Right atrium auricular region (tissue), 2 donors: ENCODE results near the gene PC. TPM values are rescaled to one million over a fixed set of nuclear protein-coding genes. Genes with fewer than 3 reads are reported as not detected.
A peak's percentile ranks its signal among the peaks of the same experiment; 100 is the strongest.

Source experiments
- DNase-seq: peaks from one replicate; pipeline ENCODE4 v3.0.0-alpha.2; 2019; ENCODE audit warnings: low spot score
- H3K27ac ChIP-seq, 2 donors: fragments of 200-600 bp; sonication (generic); 1 replicate in 1 of 2; 2 replicates in 1 of 2; pipeline ENCODE4 v1.5.1; 2016 to 2019
- H3K27me3 ChIP-seq, 2 donors: fragments of 200-600 bp; sonication (generic); one replicate each; pipeline versions ENCODE4 v1.5.1 to v1.6.0; 2017 to 2019
- H3K36me3 ChIP-seq: fragments of 200-600 bp; sonication (generic); one replicate; pipeline ENCODE4 v1.5.1; 2016
- H3K4me1 ChIP-seq, 2 donors: fragments of 200-600 bp; sonication (generic); one replicate each; pipeline versions ENCODE4 v1.5.1 to v1.6.0; 2017 to 2019
- H3K4me3 ChIP-seq, 2 donors: fragments of 200-600 bp; sonication (generic); 1 replicate in 1 of 2; 2 replicates in 1 of 2; pipeline ENCODE4 v1.5.1; 2017 to 2019; ENCODE audit warnings: mild to moderate bottlenecking in 1 of 2, moderate library complexity in 1 of 2
- H3K9me3 ChIP-seq, 2 donors: fragments of 200-600 bp; sonication (generic); one replicate each; pipeline ENCODE4 v1.5.1; 2019
- total RNA-seq, 2 donors: library from RNA; depleted of rRNA; stranded (reverse); fragments of >200 nt; gene quantifications; one replicate each; pipeline ENCODE4 v1.1.0, GENCODE V29; 2016
- TF ChIP-seq, protein P1 (sequence below), 2 donors: fragments of 200-600 bp; sonication (generic); IDR thresholded peaks; one replicate each; pipeline ENCODE4 v1.5.1; 2019; ENCODE audit warnings: antibody characterized with exemption in 2 of 2

The PC gene
- total RNA-seq, 2 donors from 2014 or later = 8.6 to 9.3 TPM

DNA sequence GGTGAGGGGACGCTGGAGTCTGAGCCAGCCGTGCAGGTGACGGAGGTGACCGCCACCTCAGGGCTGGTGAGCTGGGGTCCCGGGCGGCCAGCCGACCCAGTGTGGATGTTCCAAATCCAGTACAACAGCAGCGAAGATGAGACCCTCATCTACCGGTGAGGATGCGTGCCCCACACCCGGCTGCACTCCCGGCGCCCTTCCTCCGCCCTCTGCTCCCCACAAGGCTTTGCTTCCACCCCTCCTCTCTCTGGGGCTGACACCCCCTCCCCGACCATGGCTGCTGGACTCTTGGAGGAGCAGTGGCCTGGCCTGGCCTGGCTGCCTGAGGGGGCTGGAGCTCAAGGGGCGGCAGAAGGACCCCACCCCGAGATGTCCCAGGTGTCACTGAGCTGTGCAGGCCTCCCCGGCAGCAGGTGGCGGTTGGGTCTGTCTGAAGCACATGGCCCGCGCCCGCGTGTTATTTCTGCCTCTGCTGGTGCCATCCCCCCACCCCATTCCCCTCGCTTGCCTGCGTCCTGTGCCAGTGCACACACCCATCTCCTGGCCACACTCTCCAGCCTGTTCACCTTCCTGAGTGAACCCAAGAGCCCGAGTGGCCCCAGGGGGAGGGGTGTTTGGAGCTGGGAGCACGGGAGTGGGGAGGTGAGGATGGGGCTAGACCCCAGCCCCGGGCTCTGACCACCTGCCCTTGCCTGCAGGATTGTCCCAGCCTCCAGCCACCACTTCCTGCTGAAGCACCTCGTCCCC, 99.1 kb downstream of the PC start:
- no peak overlapping the region for H3K4me3 ChIP-seq
- H3K36me3 ChIP-seq = no peaks in the 10 kb centered on the region
- DNase-seq = no peak
- H3K27ac ChIP-seq = no peak overlapping the region
- H3K27me3 ChIP-seq = no peaks in the 10 kb centered on the region
- TF ChIP-seq, protein P1, sequence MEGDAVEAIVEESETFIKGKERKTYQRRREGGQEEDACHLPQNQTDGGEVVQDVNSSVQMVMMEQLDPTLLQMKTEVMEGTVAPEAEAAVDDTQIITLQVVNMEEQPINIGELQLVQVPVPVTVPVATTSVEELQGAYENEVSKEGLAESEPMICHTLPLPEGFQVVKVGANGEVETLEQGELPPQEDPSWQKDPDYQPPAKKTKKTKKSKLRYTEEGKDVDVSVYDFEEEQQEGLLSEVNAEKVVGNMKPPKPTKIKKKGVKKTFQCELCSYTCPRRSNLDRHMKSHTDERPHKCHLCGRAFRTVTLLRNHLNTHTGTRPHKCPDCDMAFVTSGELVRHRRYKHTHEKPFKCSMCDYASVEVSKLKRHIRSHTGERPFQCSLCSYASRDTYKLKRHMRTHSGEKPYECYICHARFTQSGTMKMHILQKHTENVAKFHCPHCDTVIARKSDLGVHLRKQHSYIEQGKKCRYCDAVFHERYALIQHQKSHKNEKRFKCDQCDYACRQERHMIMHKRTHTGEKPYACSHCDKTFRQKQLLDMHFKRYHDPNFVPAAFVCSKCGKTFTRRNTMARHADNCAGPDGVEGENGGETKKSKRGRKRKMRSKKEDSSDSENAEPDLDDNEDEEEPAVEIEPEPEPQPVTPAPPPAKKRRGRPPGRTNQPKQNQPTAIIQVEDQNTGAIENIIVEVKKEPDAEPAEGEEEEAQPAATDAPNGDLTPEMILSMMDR (IDR thresholded peaks at IDR 0.05) = no peak
- peaks cover 0 to 8% of the 10 kb centered on the region in 2 donors for H3K4me1 ChIP-seq
- H3K9me3 ChIP-seq = no peaks in the 10 kb centered on the region

DNA sequence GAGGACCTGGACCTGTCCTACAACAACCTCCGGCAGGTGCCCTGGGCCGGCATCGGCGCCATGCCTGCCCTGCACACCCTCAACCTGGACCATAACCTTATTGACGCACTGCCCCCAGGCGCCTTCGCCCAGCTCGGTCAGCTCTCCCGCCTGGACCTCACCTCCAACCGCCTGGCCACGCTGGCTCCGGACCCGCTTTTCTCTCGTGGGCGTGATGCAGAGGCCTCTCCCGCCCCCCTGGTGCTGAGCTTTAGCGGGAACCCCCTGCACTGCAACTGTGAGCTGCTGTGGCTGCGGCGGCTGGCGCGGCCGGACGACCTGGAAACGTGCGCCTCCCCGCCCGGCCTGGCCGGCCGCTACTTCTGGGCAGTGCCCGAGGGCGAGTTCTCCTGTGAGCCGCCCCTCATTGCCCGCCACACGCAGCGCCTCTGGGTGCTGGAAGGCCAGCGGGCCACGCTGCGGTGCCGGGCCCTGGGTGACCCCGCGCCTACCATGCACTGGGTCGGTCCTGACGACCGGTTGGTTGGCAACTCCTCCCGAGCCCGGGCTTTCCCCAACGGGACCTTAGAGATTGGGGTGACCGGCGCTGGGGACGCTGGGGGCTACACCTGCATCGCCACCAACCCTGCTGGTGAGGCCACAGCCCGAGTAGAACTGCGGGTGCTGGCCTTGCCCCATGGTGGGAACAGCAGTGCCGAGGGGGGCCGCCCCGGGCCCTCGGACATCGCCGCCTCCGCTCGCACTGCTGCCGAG, 99.8 kb downstream of the PC start:
- no peak for DNase-seq
- H3K4me3 ChIP-seq = no peak overlapping the region
- no peaks in the 10 kb centered on the region for H3K27me3 ChIP-seq
- H3K27ac ChIP-seq = no peak overlapping the region
- H3K36me3 ChIP-seq = no peaks in the 10 kb centered on the region
- TF ChIP-seq, protein P1 (IDR thresholded peaks at IDR 0.05) = no peak
- H3K9me3 ChIP-seq = no peaks in the 10 kb centered on the region
- H3K4me1 ChIP-seq = peaks cover 0 to 8% of the 10 kb centered on the region in 2 donors

DNA sequence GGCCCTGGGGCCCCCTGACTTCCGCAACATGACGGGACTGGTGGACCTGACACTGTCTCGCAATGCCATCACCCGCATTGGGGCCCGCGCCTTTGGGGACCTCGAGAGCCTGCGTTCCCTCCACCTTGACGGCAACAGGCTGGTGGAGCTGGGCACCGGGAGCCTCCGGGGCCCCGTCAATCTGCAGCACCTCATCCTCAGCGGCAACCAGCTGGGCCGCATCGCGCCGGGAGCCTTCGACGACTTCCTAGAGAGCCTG, 100.3 kb downstream of the PC start:
- H3K4me1 ChIP-seq = peaks cover 0 to 8% of the 10 kb centered on the region in 2 donors
- no peak overlapping the region for H3K4me3 ChIP-seq
- no peaks in the 10 kb centered on the region for H3K36me3 ChIP-seq
- no peak for DNase-seq
- no peak overlapping the region for H3K27ac ChIP-seq
- no peaks in the 10 kb centered on the region for H3K9me3 ChIP-seq
- TF ChIP-seq, protein P1 (IDR thresholded peaks at IDR 0.05) = no peak
- no peaks in the 10 kb centered on the region for H3K27me3 ChIP-seq

DNA sequence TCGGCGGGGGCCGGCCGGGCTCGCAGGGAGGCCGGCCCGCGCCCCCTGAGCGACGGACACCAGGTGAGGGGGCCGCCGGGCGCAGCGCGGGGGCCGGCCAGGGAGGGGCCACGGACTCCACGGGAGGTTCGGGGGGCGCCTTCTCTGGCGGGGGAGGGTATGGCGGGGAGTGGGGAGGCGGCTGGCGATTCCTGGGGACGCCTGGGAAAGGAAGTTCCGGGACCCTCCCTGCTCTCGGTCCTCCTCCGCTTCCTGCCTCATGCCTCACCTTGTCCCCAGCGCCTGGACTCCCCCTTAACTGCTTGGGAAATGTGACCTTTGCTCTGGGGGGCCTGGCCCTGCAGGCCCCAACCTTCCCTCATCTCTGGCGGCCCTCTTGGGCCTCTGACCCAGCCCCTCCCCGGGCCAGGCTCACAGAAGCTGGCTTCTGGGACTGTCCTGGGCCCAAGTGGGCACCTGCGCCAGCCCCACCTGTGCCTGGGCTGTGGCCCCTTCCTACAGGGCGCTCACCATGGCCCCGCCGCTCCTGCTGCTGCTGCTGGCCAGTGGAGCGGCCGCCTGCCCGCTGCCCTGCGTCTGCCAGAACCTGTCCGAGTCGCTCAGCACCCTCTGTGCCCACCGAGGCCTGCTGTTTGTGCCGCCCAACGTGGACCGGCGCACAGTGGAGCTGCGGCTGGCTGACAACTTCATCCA, 100.8 kb downstream of the PC start:
- H3K27ac ChIP-seq = peak overlapping the region; percentile 51 to 71
- H3K4me1 ChIP-seq = peaks cover 0 to 8% of the 10 kb centered on the region in 2 donors
- peak overlapping the region; percentile 70 to 72 for H3K4me3 ChIP-seq
- TF ChIP-seq, protein P1 (IDR thresholded peaks at IDR 0.05) = no peak
- no peaks in the 10 kb centered on the region for H3K9me3 ChIP-seq
- DNase-seq = no peak
- H3K36me3 ChIP-seq = no peaks in the 10 kb centered on the region
- no peaks in the 10 kb centered on the region for H3K27me3 ChIP-seq

DNA sequence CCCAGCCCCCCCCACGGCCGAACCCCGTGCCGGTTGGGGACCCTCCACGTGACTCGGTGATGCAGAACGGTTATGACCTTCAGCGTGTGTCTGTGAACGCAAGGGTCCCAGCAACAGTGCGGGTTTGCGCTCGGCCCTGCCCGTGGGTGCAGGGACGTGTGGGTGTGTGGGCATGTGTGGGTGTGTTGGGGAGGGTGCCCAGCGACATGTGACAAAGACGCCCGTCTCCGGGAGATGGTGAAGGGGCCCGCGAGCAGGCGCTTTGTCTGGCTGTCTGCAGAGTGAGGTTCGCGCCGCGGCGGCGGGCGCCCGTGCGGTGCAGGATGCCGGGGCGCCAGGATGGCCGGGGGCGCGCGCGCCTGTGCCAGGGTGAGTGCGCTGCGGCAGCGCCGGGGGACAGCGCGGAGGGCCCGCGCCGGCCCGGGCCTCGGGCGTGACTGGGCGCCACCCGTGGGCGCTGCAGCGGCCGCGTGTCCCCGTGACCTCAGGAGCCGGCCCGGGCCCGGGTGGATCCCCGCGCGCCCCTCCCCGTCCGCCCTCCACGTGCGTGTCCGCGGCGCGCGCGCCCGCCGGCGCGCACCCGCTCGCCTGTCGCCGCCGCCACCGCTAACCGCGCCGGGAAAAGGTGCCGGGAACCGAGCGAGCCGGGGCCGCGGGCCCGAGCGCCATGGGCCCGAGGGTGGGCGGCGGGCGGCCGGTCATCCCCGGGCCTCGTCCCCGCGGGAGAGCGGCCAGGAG, 101.5 kb downstream of the PC start, which contains the start of gene LRFN4:
Gene LRFN4 (plus strand): TSS at position 569 of the 738 bp plus-strand sequence. CDS start 681 bp downstream, outside the sequence.
- Histone ChIP-seq H3K9me3 (no peaks in the 10 kb centered on the region), H3K36me3 (no peaks in the 10 kb centered on the region), H3K4me1 (peaks cover 0 to 8% of the 10 kb centered on the region in 2 donors), H3K4me3 (peak within 1 kb of the TSS; percentile 70 to 72), H3K27me3 (no peaks in the 10 kb centered on the region), H3K27ac (peak within 1 kb of the TSS; percentile 91)
- no peak for DNase-seq
- TF ChIP-seq, protein P1 (IDR thresholded peaks at IDR 0.05) = no peak
